HepG2 (cell line): Measurements from ENCODE around the gene RNF222. TPM values are rescaled to one million over a fixed set of nuclear protein-coding genes. Genes with fewer than 3 reads are reported as not detected.

Experiments used
- ATF5 ChIP-seq: sonication (generic); formaldehyde crosslinking; IDR thresholded peaks from 2 replicates; pipeline ENCODE4 v1.4.0; 2020; ENCODE audit warnings: mild to moderate bottlenecking, low read depth, missing genetic modification reagents
- CHD4 ChIP-seq: fragments of 200-600 bp; sonication (generic); IDR thresholded peaks from 2 replicates; pipeline ENCODE4 v1.7.0; 2017; ENCODE audit warnings: mild to moderate bottlenecking, low read length, borderline replicate concordance
- EEA1 ChIP-seq: sonication (generic); formaldehyde crosslinking; IDR thresholded peaks from 2 replicates; pipeline ENCODE4 v1.5.1; 2020; ENCODE audit warnings: mild to moderate bottlenecking, missing genetic modification reagents, borderline replicate concordance
- FUBP1 ChIP-seq: sonication (generic); formaldehyde crosslinking; IDR thresholded peaks from 2 replicates; pipeline ENCODE4 v1.5.1; 2020; ENCODE audit warnings: missing genetic modification reagents, mild to moderate bottlenecking, borderline replicate concordance
- GATAD2A ChIP-seq: IDR thresholded peaks from 2 replicates; pipeline ENCODE4 v1.6.1; 2016
- HHEX ChIP-seq: IDR thresholded peaks from 2 replicates; pipeline ENCODE4 v1.6.1; 2016; ENCODE audit warnings: control low read depth
- NFKBIZ ChIP-seq: IDR thresholded peaks from 2 replicates; pipeline ENCODE4 v1.6.1; 2018; ENCODE audit warnings: missing genetic modification reagents, missing compliant biosample characterization
- PCBP2 ChIP-seq: fragments of 200-400 bp; formaldehyde crosslinking; optimal IDR thresholded peaks from 2 replicates; pipeline ENCODE3; 2018; ENCODE audit warnings: low read length, low read depth; ENCODE audit not compliant: poor library complexity, severe bottlenecking
- RBFOX2 ChIP-seq: fragments of 200-400 bp; formaldehyde crosslinking; IDR thresholded peaks from 2 replicates; pipeline ENCODE4 v1.6.1; 2017; ENCODE audit warnings: low read depth, mild to moderate bottlenecking, low read length
- SAP130 ChIP-seq: IDR thresholded peaks from 2 replicates; pipeline ENCODE4 v1.6.1; 2016; ENCODE audit warnings: low read depth
- SP4 ChIP-seq: sonication (generic); formaldehyde crosslinking; IDR thresholded peaks from 2 replicates; pipeline ENCODE4 v1.8.1; 2023; ENCODE audit warnings: mild to moderate bottlenecking, missing genetic modification reagents
- ZBED4 ChIP-seq: sonication (generic); formaldehyde crosslinking; IDR thresholded peaks from 2 replicates; pipeline ENCODE4 v1.4.0; 2020; ENCODE audit warnings: missing genetic modification reagents, borderline replicate concordance
- ZBTB14 ChIP-seq: sonication (generic); formaldehyde crosslinking; IDR thresholded peaks from 2 replicates; pipeline ENCODE4 v1.4.0; 2020; ENCODE audit warnings: missing genetic modification reagents
- ZNF24 ChIP-seq: fragments of 450-650 bp; IDR thresholded peaks from 2 replicates; pipeline ENCODE4 v1.6.1; 2017; ENCODE audit warnings: antibody characterized with exemption, mild to moderate bottlenecking
- ZNF646 ChIP-seq: sonication (generic); formaldehyde crosslinking; IDR thresholded peaks from 2 replicates; pipeline ENCODE4 v1.9.0; 2021; ENCODE audit warnings: mild to moderate bottlenecking, missing genetic modification reagents
- ZNF737 ChIP-seq: sonication (generic); formaldehyde crosslinking; IDR thresholded peaks from 2 replicates; pipeline ENCODE4 v1.5.0; 2020; ENCODE audit warnings: missing genetic modification reagents, mild to moderate bottlenecking, borderline replicate concordance
- ZSCAN30 ChIP-seq: sonication (generic); formaldehyde crosslinking; IDR thresholded peaks from 2 replicates; pipeline ENCODE4 v1.5.0; 2020; ENCODE audit warnings: mild to moderate bottlenecking, missing genetic modification reagents
- polyA plus RNA-seq, 8 experiments: library from polyadenylated mRNA; depleted of rRNA in 3 of 8; stranded (reverse) in 7 of 8; unstranded in 1 of 8; fragments of >200 nt; fragmentation: Illumina TruSeq in 4 of 8; extraction: Trizol in 4 of 8; gene quantifications; 2 replicates each; pipeline versions ENCODE4 v1.2.1 to v1.2.3, GENCODE V29; 2011 to 2016; ENCODE audit warnings: low read depth in 4 of 8, missing spikeins in 1 of 8, mixed read lengths in 1 of 8; ENCODE audit not compliant: insufficient read depth in 1 of 8
- total RNA-seq, 5 experiments: library from RNA; depleted of rRNA; stranded (reverse); fragments of >200 nt; fragmentation: Illumina TruSeq; extraction: Trizol; gene quantifications; 2 replicates each; pipeline ENCODE4 v1.2.3, GENCODE V29; 2016; ENCODE audit warnings: low read depth in 1 of 5

The RNF222 gene
- total and polyA plus RNA-seq, 2 of the 13 experiments (the other 11 are each of a cell fraction or from before 2014, with no cell fraction given), result not detected

GRCh38 chr17:8417806-8418205 lies 20.2 kb upstream of the RNF222 start (continued):
- no peak for TF ChIP-seq ZNF646 (CRISPR knock-in tag)
- TF ChIP-seq FUBP1 (CRISPR knock-in tag), result no peak
- no peak for TF ChIP-seq ZNF24
- no peak for TF ChIP-seq NFKBIZ (CRISPR knock-in tag)
- peak; percentile 56; the same call in 1 of the 2 replicates for TF ChIP-seq SAP130 (CRISPR knock-in tag)
- no peak for TF ChIP-seq SP4 (CRISPR knock-in tag)
- TF ChIP-seq ATF5, result no peak
- TF ChIP-seq EEA1 (CRISPR knock-in tag), result no peak
- no peak for TF ChIP-seq RBFOX2
- TF ChIP-seq ZBED4 (CRISPR knock-in tag), result no peak
- TF ChIP-seq ZNF737 (CRISPR knock-in tag), result no peak
- TF ChIP-seq ZBTB14 (CRISPR knock-in tag), result no peak
- TF ChIP-seq CHD4, result no peak
- no peak for TF ChIP-seq PCBP2
- no peak for TF ChIP-seq HHEX
- TF ChIP-seq ZSCAN30 (CRISPR knock-in tag), result no peak
- peak; percentile 94 for TF ChIP-seq GATAD2A
